HL-60/S4 treated with phorbol 12-myristate 13-acetate at 8.2 ng/mL for 4 days and 3 days (cell line): ENCODE measurements around the gene NUP210.
"Not testable (repeated sequence)": the region's sequence is repeated elsewhere in the genome, so short reads cannot be mapped to it uniquely, and the experiment has no call there.

Experiments
- in situ Hi-C: fragments of 300-500 bp; cut with MboI; formaldehyde crosslinking; loops from 2 replicates; pipeline ENCODE4 v1.15.0; 2022; ENCODE audit warnings: low sequenced_read_pairs

The NUP210 gene

DNA sequence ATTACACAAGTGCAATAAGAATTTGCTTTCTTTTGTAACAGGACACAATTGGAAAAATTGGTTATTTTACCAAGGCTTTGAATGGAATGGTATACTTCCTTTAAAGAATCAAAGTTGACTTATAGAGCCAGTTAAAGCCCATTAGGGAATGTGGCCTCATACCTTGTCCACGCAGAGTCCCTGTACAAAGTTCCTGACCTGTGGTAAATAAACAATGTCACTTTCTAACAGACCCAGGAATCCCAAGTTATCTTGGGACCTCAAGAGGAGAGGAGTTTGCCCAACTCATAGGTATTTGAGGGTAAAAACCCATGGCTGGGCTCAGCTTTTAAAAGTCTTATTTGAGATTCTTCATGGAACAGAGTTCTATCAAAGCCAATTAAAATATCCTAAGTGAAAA lies 12.0 kb upstream of the NUP210 start:
- in situ Hi-C loops, result no loop called here

GRCh38 chr3:13430411-13430875 lies 10.3 kb upstream of the NUP210 start:
- in situ Hi-C loops, result not testable (repeated sequence)

- in situ Hi-C loops, result no loop called here
Measured at GRCh38 chr3:13429631-13430291, 9.6 kb upstream of the NUP210 start.

GRCh38 chr3:13428678-13429077 lies 8.6 kb upstream of the NUP210 start:
- in situ Hi-C loops, result not testable (repeated sequence)

GRCh38 chr3:13427662-13428603 lies 7.8 kb upstream of the NUP210 start:
- in situ Hi-C loops, result no loop called here

DNA sequence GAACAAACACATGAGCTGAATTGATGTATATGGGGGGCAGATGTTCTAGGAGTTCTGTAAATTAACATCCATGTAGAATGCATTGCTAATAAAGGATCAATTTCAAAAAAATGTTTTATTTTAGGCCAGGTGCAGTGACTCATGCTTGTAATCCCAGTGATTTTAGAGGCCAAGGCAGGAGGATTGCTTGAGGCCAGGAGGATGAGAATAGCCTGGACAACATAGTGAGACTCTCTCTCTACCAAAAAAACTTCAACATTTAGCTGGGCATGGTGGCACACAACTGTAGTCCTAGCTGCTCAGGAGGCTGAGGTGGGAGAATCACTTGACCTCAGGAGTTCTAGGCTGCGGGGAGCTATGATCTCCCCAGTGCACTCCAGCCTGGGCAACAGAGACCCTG lies 6.5 kb upstream of the NUP210 start:
- in situ Hi-C loops, result no loop called here

GRCh38 chr3:13425689-13426088 lies 5.6 kb upstream of the NUP210 start:
- in situ Hi-C loops, result no loop called here

- in situ Hi-C loops, result no loop called here
Measured at GRCh38 chr3:13424865-13425617, 4.9 kb upstream of the NUP210 start.

DNA sequence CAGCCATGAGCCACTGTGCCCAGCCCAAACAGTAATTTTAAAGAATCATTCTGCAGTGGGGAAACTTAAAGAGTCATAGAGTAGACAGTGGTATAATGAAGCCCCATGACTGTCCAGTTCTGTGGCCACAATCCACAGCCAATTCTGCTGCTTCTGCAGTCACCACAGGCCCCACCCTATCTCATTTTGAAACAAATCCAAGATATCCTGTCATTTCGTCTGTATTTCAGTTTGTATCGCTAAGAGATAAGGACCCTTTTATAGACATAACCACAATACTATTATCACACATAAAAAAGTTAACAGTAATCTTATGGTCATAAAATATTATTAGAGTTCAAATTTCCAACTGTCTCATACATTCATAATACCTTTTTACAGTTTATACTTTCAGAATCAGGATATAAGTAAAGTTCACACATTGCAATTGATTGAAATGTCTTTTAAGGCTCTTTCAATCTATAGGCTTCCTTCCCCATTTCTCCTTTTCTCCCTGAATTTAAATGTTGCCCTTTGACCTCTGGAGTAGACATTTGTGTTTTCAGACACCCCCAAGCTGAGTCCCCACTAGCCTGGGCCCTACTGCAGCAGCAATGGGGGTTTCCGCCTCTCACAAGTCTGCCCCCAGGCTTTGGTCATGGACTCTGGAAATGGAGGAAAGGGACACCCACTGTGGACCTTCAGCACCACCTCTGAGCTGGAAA lies 4.2 kb upstream of the NUP210 start:
- in situ Hi-C loops, result no loop called here

DNA sequence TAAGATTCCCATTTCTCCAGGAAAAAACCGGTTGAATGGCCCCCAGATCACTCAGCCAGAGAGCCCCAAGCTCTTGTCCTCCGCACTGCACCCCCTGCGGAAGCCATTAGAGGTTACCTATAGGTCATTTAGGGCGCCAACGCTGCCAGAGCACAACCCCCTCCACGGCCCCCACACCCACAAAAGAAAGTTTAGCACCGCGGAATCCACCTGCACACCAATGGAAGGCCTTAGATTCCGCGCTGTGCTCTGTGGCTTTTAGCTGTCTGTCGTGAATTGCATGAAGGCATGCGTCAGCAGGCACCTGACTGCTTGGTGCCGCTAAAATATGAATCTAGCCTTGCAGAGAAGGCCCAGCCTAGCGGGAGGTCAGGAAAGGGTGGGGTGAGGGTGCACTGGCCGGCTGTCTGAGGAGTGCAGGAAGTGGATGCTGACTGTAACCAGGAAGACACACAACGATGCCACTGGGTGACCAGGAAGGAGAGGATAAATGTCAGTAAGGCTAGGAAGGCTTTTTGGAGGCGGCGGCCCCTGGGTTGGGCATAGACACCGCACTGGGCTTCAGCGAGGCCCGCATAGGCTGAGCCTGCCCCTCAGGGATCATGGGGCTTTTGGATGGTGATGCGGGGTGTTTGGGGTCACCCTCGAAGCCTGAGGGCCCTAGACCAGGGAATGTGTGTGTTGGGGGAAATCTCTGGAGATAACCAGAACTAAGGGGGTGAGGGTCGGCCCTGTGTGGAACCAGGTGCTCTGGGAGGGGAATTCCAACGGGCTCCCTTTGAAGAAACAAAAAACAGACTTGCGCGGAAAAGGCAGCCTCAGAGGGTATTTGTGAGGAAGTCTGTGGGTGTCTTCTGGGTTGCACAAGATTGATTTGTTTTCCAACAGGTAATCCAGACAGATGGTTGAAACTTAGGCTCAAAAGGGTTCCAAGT lies 976 bp upstream of the NUP210 start:
- in situ Hi-C loops, result no loop called here

DNA sequence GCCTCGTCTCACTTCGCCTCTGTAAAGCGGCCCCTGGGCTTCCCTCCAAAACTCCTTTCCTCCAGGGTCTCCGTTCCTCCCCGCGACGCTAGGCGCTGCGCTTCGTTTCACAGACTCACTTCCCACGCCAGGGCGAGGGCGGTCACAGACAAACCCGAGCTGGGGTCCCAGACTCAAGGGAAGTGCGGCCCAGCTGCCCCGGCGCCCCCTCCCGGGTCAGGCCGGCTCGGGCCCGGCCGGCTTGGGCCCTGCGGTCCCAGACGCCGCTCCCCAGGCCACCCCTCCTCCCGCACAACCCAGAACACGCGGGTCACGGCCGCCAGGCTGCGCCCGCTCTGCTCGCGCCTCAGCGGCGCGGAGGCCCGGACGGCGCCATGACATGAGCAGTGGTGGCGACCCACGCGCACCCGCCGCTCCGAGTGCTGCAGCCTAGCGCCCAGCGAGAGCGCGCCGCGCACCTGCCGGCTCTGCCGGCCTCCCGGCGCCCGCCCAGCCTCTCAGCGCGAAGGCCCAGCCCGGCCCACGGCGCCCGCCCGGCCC lies 547 bp downstream of the NUP210 start:
- in situ Hi-C loops, result no loop called here

- in situ Hi-C loops, result no loop called here
Measured at GRCh38 chr3:13417166-13417947, 2.8 kb downstream of the NUP210 start.

DNA sequence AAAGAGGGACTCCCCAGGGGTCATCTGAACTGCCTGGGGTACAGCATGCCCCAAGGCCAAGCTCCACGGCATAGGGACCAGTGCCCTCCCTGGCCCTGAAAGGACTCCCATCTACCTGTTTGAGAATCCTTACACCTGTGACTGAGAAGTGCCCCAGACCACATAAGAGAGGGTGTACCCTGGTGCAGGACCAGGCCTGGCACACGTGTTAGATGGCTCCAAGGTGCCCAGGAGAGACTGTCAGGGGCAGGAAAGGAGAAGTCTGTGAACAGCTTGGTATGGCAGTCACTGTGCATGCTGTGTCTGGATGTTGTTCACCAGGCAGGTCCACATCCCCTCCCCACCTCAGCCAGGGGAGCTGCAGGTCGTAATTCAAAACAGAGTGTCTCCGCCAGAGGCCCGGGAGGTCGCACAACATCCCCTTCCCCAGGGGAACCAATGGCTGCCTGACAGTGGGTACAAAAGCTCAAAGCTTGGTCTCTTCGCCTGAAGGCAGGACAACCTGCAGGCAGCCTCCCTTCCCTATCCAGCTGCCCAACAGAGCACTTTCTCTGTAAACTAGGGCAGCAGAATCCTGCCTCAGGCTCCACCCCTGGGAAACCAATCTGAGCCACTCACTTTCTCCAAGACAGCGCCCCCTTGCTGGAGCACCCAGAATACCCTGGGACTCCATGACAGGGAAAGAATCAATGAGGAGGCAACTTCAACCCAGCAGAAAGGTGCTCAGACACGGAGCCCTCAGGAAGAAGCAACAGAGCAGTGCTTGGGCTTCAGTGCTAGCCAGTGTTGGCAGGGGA lies 3.9 kb downstream of the NUP210 start:
- in situ Hi-C loops, result no loop called here

DNA sequence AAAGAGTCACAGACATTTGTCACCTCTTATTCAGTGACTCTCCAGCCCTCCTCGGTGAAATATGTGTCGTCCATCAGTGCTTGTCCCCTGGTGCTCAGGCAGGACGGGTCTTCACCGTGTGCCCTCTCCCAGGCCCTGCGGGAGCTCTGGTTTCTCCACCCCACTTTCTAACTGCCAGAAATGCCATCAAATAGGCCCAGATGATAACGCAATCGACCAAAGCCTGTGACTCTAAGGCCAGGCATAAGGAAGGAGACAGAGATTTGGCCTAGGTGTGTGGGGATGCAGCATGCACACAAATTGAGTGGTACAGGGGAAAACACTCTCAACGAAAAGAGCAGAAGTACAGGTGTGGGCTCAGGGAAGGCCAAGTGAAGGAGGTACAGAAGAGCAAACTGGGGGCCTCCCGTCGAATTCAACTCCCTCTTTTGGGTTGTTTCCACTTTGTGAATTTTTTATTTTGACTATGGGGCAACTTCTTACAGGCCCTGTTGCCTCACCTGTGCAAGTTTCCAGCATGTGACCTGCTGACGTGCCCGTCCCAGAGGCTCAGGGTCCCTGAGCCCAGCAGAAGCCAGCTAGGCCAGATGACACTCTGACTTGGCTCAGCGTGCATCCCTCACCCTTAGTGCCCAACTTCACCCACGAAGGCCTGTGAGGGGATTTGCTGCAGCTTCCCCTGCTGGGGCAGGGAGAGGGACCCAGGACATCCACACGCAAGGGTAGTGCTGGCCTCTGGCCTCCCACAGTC lies 4.7 kb downstream of the NUP210 start:
- in situ Hi-C loops, result no loop called here

DNA sequence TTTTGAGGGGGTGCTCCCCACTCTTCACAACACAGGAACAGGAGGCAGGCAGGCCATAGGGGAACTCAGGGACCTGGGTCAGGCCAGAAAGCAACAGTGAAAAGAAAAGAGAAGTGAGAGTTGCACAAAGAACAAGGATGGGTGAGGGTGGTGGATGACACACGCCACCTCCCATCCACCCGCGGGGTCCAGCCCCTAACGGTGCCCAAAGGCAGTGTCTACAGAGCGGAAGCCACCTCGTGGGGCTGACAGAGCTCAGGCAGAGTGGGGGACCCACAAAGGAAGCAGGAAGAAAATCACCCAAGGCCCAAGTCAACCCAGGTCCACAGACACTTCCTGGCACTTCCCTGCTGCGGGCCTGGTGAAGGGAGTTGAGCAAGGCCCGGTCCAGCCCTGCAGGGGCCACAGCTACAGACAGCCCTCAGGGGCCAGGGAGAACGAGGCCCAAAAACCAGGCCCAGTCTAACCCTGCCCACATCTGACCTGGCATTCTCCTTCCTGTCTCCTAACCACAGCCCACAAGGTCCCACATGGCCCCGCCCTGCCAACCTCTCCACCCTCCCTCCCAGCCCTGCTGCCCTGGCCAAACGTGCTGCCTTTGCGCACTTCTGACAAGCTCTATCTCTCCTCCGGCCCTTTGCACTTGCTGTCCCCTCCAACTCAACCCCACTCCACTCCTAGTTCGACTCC lies 5.9 kb downstream of the NUP210 start:
- in situ Hi-C loops, result no loop called here

DNA sequence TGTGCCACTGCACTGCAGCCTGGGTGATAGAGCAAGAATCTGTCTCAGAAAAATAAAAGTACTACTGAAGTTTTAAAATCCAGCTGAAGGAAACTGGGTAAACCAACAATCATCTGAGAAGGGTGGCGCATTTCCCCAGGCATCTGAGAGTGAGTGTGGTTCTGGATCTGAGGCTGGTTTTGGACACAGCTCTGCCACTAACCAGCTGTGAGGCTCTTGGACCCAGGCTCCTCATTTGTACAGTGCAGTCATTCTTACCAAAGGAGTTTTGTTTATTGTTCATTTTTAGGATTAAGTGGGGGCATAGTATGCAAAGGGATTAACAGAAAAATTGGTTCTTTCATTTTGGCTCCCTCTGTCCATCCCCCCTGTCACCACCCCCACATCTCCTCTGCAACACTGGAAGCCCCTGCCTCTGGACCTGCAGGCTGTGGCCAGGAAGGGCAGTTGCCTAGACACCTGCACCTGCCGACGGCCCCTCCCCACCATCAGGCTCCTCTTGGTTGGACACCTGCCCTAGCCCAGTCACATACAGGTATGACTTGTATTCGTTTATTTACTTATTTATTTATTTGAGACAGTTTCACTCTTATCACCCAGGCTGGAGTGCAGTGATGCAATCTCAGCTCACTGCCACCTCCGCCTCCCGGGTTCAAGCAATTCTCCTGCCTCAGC lies 8.8 kb downstream of the NUP210 start:
- in situ Hi-C loops, result no loop called here
